T follicular helper cell (primary cell): ENCODE results near the gene USP11.
"Not testable (repeated sequence)": the region's sequence is repeated elsewhere in the genome, so short reads cannot be mapped to it uniquely, and the experiment has no call there.

Source experiments
- DNase-seq: peaks from one replicate; pipeline ENCODE4 v3.0.0-alpha.2; 2020; ENCODE audit warnings: low read depth

The USP11 gene

DNA sequence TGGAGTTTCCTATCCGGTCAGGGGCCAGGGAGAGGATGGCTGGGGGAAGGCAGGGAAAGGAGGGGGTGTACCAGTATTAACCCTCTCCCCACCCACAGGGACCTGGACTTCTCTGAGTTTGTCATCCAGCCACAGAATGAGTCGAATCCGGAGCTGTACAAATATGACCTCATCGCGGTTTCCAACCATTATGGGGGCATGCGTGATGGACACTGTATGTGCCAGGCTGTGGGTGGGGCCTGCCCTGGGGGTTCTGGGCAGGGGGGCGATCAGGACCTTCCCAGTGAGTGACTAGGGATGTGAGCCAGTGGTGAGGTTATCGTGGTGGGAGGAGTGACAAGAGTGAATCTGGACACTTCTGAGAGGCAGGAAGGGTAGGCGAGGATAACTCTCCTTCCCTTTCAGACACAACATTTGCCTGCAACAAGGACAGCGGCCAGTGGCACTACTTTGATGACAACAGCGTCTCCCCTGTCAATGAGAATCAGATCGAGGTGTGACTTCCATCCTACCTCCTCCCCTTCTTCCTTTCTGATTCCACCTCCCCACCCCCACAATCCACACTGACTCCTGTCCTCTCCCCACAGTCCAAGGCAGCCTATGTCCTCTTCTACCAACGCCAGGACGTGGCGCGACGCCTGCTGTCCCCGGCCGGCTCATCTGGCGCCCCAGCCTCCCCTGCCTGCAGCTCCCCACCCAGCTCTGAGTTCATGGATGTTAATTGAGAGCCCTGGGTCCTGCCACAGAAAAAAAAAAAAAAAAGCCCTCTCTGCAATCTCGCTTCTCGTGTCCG lies 14.6 kb downstream of the USP11 start:
- DNase-seq = no peak

GRCh38 chrX:47247999-47248320 lies 15.2 kb downstream of the USP11 start:
- no peak for DNase-seq

GRCh38 chrX:47248576-47248975 lies 15.8 kb downstream of the USP11 start:
- no peak for DNase-seq

DNA sequence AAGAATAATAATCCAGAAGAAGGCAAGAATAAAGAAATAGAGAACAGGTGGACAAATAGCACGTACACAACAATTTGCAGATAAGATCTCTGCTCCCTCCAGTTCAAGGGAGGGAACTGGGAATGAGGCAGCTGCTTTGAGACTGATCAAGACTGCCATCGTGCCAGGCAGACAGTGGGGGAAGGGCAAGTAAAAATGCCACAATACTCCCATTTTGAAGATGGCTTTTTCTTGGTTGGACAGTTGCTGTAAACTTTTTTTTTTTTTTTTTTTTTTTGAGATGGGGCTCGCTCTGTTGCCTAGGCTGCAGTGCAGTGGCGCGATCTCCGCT lies 17.2 kb downstream of the USP11 start:
- DNase-seq = no peak

DNA sequence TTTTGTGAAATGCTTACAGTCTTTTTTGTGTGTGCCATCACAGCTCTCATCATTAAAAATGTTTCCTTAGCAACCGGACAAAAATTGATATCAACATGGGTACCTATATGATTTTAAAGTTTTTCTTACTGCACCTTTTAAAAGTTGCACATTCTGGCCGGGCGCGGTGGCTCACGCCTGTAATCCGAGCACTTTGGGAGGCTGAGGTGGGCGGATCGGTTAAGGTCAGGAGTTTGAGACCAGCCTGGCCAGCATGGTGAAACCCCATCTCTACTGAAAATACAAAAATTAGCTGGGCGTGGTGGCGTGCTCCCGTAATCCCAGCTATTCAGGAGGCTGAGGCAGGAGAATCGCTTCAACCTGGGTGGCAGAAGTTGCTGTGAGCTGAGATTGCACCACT lies 24.8 kb downstream of the USP11 start:
- not testable (repeated sequence) for DNase-seq

DNA sequence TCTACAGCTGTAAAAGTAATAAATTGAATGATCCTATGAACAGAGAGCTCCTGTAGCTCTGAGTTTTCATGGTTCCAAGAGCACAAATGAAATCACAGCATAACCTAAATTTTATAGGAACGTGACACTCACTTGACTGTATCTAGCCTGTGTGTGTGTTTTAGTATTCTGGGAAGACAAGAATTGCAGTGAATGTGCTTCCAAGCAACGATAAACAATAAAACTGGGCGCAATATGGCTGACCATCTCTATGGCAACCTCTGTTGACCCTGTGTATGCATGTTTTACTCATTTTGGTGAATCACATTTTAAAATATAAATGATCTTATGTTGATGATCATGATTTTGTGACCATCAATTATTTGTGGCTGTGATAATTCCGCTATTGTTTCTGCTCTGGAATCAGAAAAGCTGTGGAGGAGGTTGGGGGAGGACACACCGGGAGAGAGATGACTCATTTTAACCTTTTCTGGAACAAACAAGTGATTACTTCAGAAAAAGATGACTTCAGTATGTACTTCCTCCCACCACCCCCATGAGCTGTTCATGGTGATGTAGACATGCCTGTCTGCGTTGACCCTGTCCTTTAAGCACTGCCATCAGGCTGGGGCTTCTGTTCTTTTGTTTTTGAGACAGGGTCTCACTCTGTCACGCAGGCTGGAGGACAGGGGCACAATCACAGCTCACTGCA lies 31.8 kb downstream of the USP11 start:
- no peak for DNase-seq

DNA sequence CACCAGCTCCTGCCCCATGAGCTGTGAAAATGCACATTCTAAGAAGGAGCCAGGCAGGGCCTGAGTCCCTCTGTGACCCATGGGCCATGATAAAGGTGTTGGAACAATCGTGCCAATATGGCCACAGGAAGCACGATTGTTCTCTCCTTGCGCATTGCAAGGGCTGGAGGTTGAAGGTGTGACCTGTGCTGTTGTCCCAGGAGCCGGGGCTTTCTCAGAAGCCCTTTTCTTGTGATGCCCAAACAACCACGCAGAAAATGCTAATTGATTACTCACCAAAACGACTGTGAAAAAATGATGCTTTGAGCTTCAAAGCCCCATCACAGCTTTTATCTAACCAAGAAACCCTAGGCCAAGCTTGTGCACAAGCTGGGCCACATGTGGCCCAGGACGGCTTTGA lies 33.8 kb downstream of the USP11 start:
- no peak for DNase-seq

DNA sequence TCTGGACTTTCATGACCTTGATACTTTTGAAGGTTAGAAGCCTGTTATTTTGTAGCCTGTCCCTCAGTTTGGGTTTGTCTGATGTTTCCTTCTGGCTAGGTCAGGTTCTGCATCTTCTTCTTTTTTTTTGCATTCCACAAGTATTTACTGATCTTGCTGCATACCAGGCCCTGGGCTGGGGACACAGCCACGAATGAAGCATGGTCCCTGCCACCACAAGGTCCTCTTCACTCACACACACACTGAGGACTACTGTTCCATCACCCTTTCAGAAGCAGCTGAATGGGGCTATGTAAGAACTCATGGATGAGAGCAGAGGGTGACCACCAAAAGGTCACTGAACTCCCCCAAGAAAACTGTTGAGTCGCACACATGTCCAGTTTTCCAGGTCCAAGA lies 39.2 kb downstream of the USP11 start:
- no peak for DNase-seq

DNA sequence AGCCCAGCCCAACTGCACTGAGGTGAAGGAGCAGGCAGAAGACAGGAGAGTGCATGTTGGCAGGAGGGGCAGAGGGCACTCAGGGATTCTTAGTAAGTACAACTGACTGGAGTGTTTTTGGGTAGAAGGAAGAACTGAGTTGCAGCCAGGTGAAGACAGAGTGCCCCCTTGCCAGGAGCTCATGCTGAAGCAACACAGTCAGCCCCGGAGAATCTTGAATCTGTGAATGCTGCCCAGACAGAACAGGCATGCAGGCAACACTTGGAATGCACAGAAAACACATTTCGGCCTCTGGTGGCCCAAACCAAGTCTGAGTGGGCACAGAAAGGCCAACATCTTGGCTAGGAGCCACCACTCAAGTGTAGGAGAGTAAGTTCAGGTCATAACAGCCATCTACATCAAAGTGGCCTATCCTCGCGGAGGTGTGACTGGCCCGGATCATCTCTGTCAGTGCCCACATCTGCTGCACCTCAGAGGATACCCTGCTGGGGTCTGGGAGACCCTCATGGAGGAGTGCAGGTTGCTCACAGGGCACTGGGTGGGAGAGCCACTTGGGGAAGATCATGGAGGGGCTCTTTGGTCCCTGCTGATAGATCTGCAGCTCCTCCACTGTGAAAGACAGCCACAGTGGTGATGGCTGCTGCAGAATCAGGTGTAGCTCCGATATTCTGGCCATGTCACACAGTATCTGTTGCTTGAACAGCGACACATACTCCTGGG lies 40.4 kb downstream of the USP11 start:
- DNase-seq = no peak

GRCh38 chrX:47278691-47279090 lies 45.9 kb downstream of the USP11 start:
- DNase-seq = no peak

GRCh38 chrX:47283015-47283771 lies 50.4 kb downstream of the USP11 start:
- no peak for DNase-seq

- DNase-seq = not testable (repeated sequence)
Measured at GRCh38 chrX:47284616-47285015, 51.8 kb downstream of the USP11 start.

- DNase-seq = no peak
Measured at GRCh38 chrX:47285836-47286320, 53.1 kb downstream of the USP11 start.

GRCh38 chrX:47293106-47293505 lies 60.3 kb downstream of the USP11 start:
- no peak for DNase-seq

- DNase-seq = no peak
Measured at GRCh38 chrX:47296766-47297365, 64.1 kb downstream of the USP11 start.

DNA sequence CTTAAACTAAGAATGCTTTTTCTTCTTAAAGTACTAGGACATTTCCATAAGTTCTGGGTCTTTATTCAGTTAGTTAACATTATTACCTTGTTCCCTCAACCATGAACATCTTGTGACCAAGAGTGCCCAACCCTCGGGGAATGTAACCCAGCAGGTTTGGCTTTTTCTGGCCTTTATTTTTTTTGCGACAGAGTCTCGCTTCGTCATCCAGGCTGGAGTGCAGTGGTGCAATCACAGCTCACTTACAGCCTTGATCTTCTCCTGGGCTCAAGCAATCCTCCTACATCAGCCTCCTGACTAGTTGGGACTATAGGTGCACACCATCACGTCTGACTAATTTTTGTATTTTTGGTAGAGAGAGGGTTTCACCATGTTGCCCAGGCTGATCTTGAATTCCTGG lies 65.1 kb downstream of the USP11 start:
- no peak for DNase-seq
